ENCODE data around the gene MCTP1.

MCTP1 gene

GRCh38 chr5:95072281-95072680 lies 212.6 kb downstream of the MCTP1 start:
- Histone ChIP-seq H3K9ac (no peak overlapping the region), H2AFZ (no peak overlapping the region), H3K4me1 (no peaks in the 10 kb centered on the region), H3K27ac (no peak overlapping the region), H3K79me2 (no peaks in the 10 kb centered on the region), H3K27me3 (ENCODE audit: control insufficient read depth, insufficient read depth, low read length) (no peaks in the 10 kb centered on the region), H3K36me3 (ENCODE audit: control insufficient read depth, insufficient read depth, low read length) (no peaks in the 10 kb centered on the region), H3K4me2 (ENCODE audit: low read length) (no peak overlapping the region), H3K4me3 (ENCODE audit: low read depth, low read length) (no peak overlapping the region), H3K9me3 (ENCODE audit: control insufficient read depth, low read length) (no peaks in the 10 kb centered on the region)
- no peak for TF ChIP-seq CTCF (IDR thresholded peaks at IDR 0.05)

DNA sequence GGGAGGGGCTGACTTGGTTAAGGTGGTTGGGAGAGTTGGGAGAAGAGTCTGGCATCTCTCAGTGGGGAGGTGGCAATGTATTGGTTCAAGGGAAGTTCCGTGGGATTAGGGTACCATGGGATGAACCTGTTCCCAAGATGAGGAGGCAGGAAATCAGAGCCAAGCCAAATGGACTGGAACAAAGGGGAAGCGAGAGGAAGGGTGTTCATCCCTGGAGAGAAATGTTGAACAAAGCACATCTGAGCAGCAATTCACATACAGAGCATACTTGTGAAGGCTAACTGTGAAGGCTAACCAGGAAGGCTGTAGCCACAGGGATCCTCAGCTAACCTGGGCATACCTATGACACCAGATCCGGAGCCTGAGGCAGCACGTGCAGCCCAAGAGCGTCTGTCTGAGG lies 214.0 kb downstream of the MCTP1 start:
- Histone ChIP-seq H3K4me2 (ENCODE audit: low read length) (no peak overlapping the region), H2AFZ (no peak overlapping the region), H3K36me3 (ENCODE audit: control insufficient read depth, insufficient read depth, low read length) (no peaks in the 10 kb centered on the region), H3K4me3 (ENCODE audit: low read depth, low read length) (no peak overlapping the region), H3K9me3 (ENCODE audit: control insufficient read depth, low read length) (no peaks in the 10 kb centered on the region), H3K79me2 (no peaks in the 10 kb centered on the region), H3K4me1 (no peaks in the 10 kb centered on the region), H3K9ac (no peak overlapping the region), H3K27ac (no peak overlapping the region), H3K27me3 (ENCODE audit: control insufficient read depth, insufficient read depth, low read length) (no peaks in the 10 kb centered on the region)
- no peak for TF ChIP-seq CTCF (IDR thresholded peaks at IDR 0.05)

DNA sequence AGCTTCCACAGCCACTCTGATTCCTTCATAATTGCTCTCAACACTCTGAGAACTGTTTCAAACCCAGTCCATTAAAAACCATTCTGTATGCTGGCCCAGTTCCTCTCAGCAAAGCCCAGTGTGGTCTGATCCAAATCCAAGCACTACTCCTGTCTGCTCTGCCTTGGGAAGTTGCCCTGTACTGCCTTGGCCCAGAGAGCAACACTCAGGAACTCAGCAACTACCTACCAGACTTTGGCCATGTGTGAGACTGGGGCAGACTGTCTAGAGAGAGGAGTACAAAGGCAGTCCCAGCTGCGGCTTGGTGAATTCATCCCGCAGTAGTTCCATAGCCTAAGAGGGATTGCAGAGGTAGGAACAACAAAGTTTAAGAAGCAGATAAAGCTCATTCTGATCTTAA lies 214.4 kb downstream of the MCTP1 start:
- Histone ChIP-seq H2AFZ (no peak overlapping the region), H3K9me3 (ENCODE audit: control insufficient read depth, low read length) (no peaks in the 10 kb centered on the region), H3K27ac (no peak overlapping the region), H3K36me3 (ENCODE audit: control insufficient read depth, insufficient read depth, low read length) (no peaks in the 10 kb centered on the region), H3K4me3 (ENCODE audit: low read depth, low read length) (no peak overlapping the region), H3K4me1 (no peaks in the 10 kb centered on the region), H3K79me2 (no peaks in the 10 kb centered on the region), H3K27me3 (ENCODE audit: control insufficient read depth, insufficient read depth, low read length) (no peaks in the 10 kb centered on the region), H3K4me2 (ENCODE audit: low read length) (no peak overlapping the region), H3K9ac (no peak overlapping the region)
- no peak for TF ChIP-seq CTCF (IDR thresholded peaks at IDR 0.05)

DNA sequence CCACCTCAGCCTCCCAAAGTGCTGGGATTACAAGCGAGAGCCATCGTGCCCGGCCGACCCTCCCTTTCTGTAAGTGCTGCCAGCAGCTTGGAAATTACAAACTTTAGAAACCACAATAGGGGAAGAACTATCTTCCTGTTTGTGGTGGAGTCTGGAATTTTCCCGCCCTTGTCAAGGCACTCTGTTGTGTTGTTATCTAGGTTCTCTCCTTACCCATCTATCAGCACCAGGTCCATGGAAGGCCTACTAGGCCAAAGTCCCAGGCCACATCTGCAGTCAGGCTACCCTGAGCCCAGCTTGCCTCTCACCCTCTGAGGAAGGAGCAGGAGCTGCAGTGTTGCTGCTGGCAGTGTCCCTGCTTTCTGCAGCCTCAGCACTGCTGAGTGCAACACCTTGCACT lies 214.9 kb downstream of the MCTP1 start:
- H3K4me3 ChIP-seq (ENCODE audit: low read depth, low read length), result no peak overlapping the region
- no peaks in the 10 kb centered on the region for H3K9me3 ChIP-seq (ENCODE audit: control insufficient read depth, low read length)
- H3K4me1 ChIP-seq, result no peaks in the 10 kb centered on the region
- no peak overlapping the region for H2AFZ ChIP-seq
- no peaks in the 10 kb centered on the region for H3K36me3 ChIP-seq (ENCODE audit: control insufficient read depth, insufficient read depth, low read length)
- no peak overlapping the region for H3K4me2 ChIP-seq (ENCODE audit: low read length)
- no peaks in the 10 kb centered on the region for H3K27me3 ChIP-seq (ENCODE audit: control insufficient read depth, insufficient read depth, low read length)
- no peak overlapping the region for H3K27ac ChIP-seq
- no peaks in the 10 kb centered on the region for H3K79me2 ChIP-seq
- TF ChIP-seq CTCF (IDR thresholded peaks at IDR 0.05), result no peak
- no peak overlapping the region for H3K9ac ChIP-seq

DNA sequence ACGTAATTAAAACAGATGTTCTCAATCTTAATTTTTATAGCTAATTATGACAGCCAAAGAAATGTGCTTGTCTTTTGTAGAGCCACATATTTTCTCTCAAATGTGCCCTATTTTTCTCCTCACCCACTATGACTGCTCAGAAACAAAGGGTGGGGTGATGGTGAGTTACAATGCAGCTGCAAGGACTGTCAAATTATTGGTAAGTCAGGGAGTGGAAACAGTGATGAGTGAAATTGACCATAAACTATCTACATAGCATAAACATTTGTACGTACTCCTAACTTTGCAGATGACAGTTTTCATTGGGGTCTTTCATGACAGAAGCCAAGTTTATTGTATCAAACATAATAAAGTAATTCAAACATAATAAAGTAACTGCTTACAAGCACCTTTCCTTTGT lies 215.9 kb downstream of the MCTP1 start:
- Histone ChIP-seq H2AFZ (no peak overlapping the region), H3K27me3 (ENCODE audit: control insufficient read depth, insufficient read depth, low read length) (no peaks in the 10 kb centered on the region), H3K4me1 (no peaks in the 10 kb centered on the region), H3K27ac (no peak overlapping the region), H3K9ac (no peak overlapping the region), H3K79me2 (no peaks in the 10 kb centered on the region), H3K4me2 (ENCODE audit: low read length) (no peak overlapping the region), H3K9me3 (ENCODE audit: control insufficient read depth, low read length) (no peaks in the 10 kb centered on the region), H3K4me3 (ENCODE audit: low read depth, low read length) (no peak overlapping the region), H3K36me3 (ENCODE audit: control insufficient read depth, insufficient read depth, low read length) (no peaks in the 10 kb centered on the region)
- TF ChIP-seq CTCF (IDR thresholded peaks at IDR 0.05), result no peak

Data from parathyroid adenoma (tissue), 2 donors.